IMR-90 (cell line): Measurements from ENCODE around the gene GCNA. TPM values are rescaled to one million over a fixed set of nuclear protein-coding genes. Genes with fewer than 3 reads are reported as not detected.

Experiments used
- ATAC-seq: fragments of 200-7000 bp; cut with Tn5 transposase; 2 replicates; pipeline ENCODE4 v1.9.1; 2020; ENCODE audit warnings: low read depth, mild to moderate bottlenecking, moderate library complexity
- BruUV-seq: library from RNA; stranded (reverse); fragments of 400-500 nt; replicated peaks from 2 replicates; lab custom pipeline; 2021; lab: Mats Ljungman, UMichigan
- CTCF ChIA-PET: fragments of 300-600 bp; formaldehyde crosslinking; extraction: SDS; loops from one replicate; lab custom pipeline; 2021; ENCODE audit warnings: antibody characterized with exemption; lab: Yijun Ruan, JAX
- POLR2A ChIA-PET: fragments of 300-600 bp; sonication (Branson Sonifier 250); formaldehyde crosslinking; loops from one replicate; lab custom pipeline; 2022; ENCODE audit warnings: antibody characterized with exemption; ENCODE audit not compliant: unreplicated experiment; lab: Charles Lee
- DNase-seq: peaks from one replicate; pipeline ENCODE4 v3.0.0; 2013
- H2AFZ ChIP-seq: replicated peaks from 2 replicates; pipeline ENCODE3; 2013; ENCODE audit warnings: low read length, mild to moderate bottlenecking; ENCODE audit not compliant: poor library complexity
- H2AK5ac ChIP-seq: 2 replicates; pipeline ENCODE4 v1.6.1; 2013; ENCODE audit warnings: low read depth, low read length, inconsistent platforms
- H2AK9ac ChIP-seq: replicated peaks from 2 replicates; pipeline ENCODE3; 2013; ENCODE audit warnings: mild to moderate bottlenecking, low read depth, low read length, moderate library complexity; ENCODE audit not compliant: poor library complexity
- H2BK120ac ChIP-seq: 2 replicates; pipeline ENCODE4 v1.6.1; 2013; ENCODE audit warnings: low read depth, low read length, inconsistent platforms
- H2BK15ac ChIP-seq: 3 replicates; pipeline ENCODE4 v1.6.1; 2013; ENCODE audit warnings: low read depth, low read length, inconsistent platforms
- H2BK20ac ChIP-seq: 2 replicates; pipeline ENCODE4 v1.6.1; 2013; ENCODE audit warnings: low read depth, mild to moderate bottlenecking, inconsistent platforms, low read length, moderate library complexity
- H2BK5ac ChIP-seq: 2 replicates; pipeline ENCODE4 v1.6.1; 2013; ENCODE audit warnings: mild to moderate bottlenecking, low read depth, low read length, inconsistent platforms; ENCODE audit not compliant: poor library complexity, severe bottlenecking
- H3K14ac ChIP-seq: replicated peaks from 2 replicates; pipeline ENCODE4 v1.6.1; 2013; ENCODE audit warnings: low read depth, low read length, inconsistent platforms
- H3K18ac ChIP-seq: 2 replicates; pipeline ENCODE4 v1.6.1; 2013; ENCODE audit warnings: low read depth, low read length, control low read depth
- H3K23ac ChIP-seq: 2 replicates; pipeline ENCODE4 v1.6.1; 2013; ENCODE audit warnings: low read depth, low read length, inconsistent platforms
- H3K27ac ChIP-seq: 2 replicates; pipeline ENCODE4 v1.5.1; 2013; ENCODE audit warnings: mild to moderate bottlenecking, control low read depth, low read length; ENCODE audit not compliant: insufficient read depth
- H3K27me3 ChIP-seq: 2 replicates; pipeline ENCODE4 v1.6.1; 2013; ENCODE audit warnings: low read length; ENCODE audit not compliant: control insufficient read depth, insufficient read depth
- H3K36me3 ChIP-seq: 2 replicates; pipeline ENCODE4 v1.6.1; 2013; ENCODE audit warnings: low read length, mixed read lengths; ENCODE audit not compliant: control insufficient read depth, insufficient read depth
- H3K4ac ChIP-seq: 2 replicates; pipeline ENCODE4 v1.6.1; 2013; ENCODE audit warnings: low read depth, low read length, inconsistent platforms
- H3K4me1 ChIP-seq: 2 replicates; pipeline ENCODE4 v1.6.1; 2013; ENCODE audit warnings: low read length, mixed read lengths; ENCODE audit not compliant: control insufficient read depth, insufficient read depth
- H3K4me2 ChIP-seq: 2 replicates; pipeline ENCODE4 v1.6.1; 2013; ENCODE audit warnings: low read depth, mild to moderate bottlenecking, control low read depth, low read length, moderate library complexity
- H3K4me3 ChIP-seq: 2 replicates; pipeline ENCODE4 v1.5.1; 2013; ENCODE audit warnings: low read depth, mild to moderate bottlenecking, control low read depth, low read length, moderate library complexity; ENCODE audit not compliant: insufficient read depth
- H3K56ac ChIP-seq: 2 replicates; pipeline ENCODE4 v1.6.1; 2013; ENCODE audit warnings: low read length, inconsistent platforms; ENCODE audit not compliant: insufficient read depth; ENCODE audit errors: extremely low read depth
- H3K79me1 ChIP-seq, 2 experiments: 2 replicates each; pipeline ENCODE4 v1.6.1; 2013; ENCODE audit warnings: low read length in 2 of 2, inconsistent platforms in 1 of 2, low read depth in 1 of 2
- H3K9ac ChIP-seq: 2 replicates; pipeline ENCODE4 v1.6.1; 2013; ENCODE audit warnings: low read depth, low read length, control low read depth
- H3K9me1 ChIP-seq: 2 replicates; pipeline ENCODE4 v1.6.1; 2013; ENCODE audit warnings: low read length, inconsistent platforms; ENCODE audit not compliant: insufficient read depth
- H3K9me3 ChIP-seq: 2 replicates; pipeline ENCODE4 v1.6.1; 2013; ENCODE audit warnings: low read length; ENCODE audit not compliant: control insufficient read depth, insufficient read depth
- H4K20me1 ChIP-seq: 2 replicates; pipeline ENCODE4 v1.6.1; 2013; ENCODE audit warnings: low read length, inconsistent platforms; ENCODE audit not compliant: insufficient read depth
- H4K5ac ChIP-seq: 2 replicates; pipeline ENCODE4 v1.6.1; 2013; ENCODE audit warnings: mild to moderate bottlenecking, low read depth, low read length, control low read depth
- H4K8ac ChIP-seq, 2 experiments: 2 replicates each; pipeline ENCODE4 v1.6.1; 2013; ENCODE audit warnings: low read depth in 2 of 2, low read length in 2 of 2, control low read depth in 1 of 2, inconsistent platforms in 1 of 2
- H4K91ac ChIP-seq: 2 replicates; pipeline ENCODE4 v1.6.1; 2013; ENCODE audit warnings: low read depth, low read length, inconsistent platforms; ENCODE audit not compliant: insufficient read depth
- CHD1 ChIP-seq: IDR thresholded peaks from 2 replicates; pipeline ENCODE4 v1.6.1; 2012; ENCODE audit warnings: low read depth, low read length, improper control_type of control experiment
- MAFK ChIP-seq: IDR thresholded peaks from 2 replicates; pipeline ENCODE4 v1.6.1; 2012; ENCODE audit warnings: low read depth, low read length, improper control_type of control experiment
- MAZ ChIP-seq: IDR thresholded peaks from 2 replicates; pipeline ENCODE4 v1.6.1; 2012; ENCODE audit warnings: low read depth, mild to moderate bottlenecking, low read length, improper control_type of control experiment, moderate library complexity, borderline replicate concordance
- RAD21 ChIP-seq: IDR thresholded peaks from 2 replicates; pipeline ENCODE4 v1.6.1; 2012; ENCODE audit warnings: low read length, improper control_type of control experiment
- RCOR1 ChIP-seq: IDR thresholded peaks from 2 replicates; pipeline ENCODE4 v1.6.1; 2012; ENCODE audit warnings: mild to moderate bottlenecking, low read length, improper control_type of control experiment; ENCODE audit not compliant: insufficient replicate concordance
- RFX5 ChIP-seq: IDR thresholded peaks from 2 replicates; pipeline ENCODE4 v1.8.0; 2012; ENCODE audit warnings: low read depth, mild to moderate bottlenecking, low read length, moderate library complexity
- USF2 ChIP-seq: fragments of 150-350 bp; IDR thresholded peaks from 2 replicates; pipeline ENCODE4 v1.6.1; 2017; ENCODE audit warnings: mild to moderate bottlenecking, antibody characterized with exemption, low read length, low read depth
- WGBS, 2 experiments: methylation state at CpG; one replicate each; pipeline versions ENCODE4 v1.1.5 to v1.1.7; 2013; ENCODE audit warnings: missing lambda C conversion rate in 2 of 2; ENCODE audit not compliant: insufficient read length in 1 of 2; ENCODE audit errors: extremely low coverage in 2 of 2; 5-methylcytosine and 5-hydroxymethylcytosine counted together
- dilution Hi-C: fragments of 300-500 bp; cut with HindIII; formaldehyde crosslinking; loops from one replicate; pipeline ENCODE4 v1.14.3; 2018; ENCODE audit warnings: low sequenced_read_pairs; ENCODE audit not compliant: unreplicated experiment
- in situ Hi-C: fragments of 300-500 bp; cut with MboI; formaldehyde crosslinking; loops from 3 replicates; pipeline ENCODE4 v1.14.3; 2019; ENCODE audit warnings: low sequenced_read_pairs, inconsistent platforms, mixed read lengths
- intact Hi-C: fragments of 100-400 bp; cut with micrococcal nuclease; formaldehyde crosslinking; loops from 2 replicates; pipeline ENCODE4 v1.10.0; 2022
- polyA plus RNA-seq, 3 experiments: library from polyadenylated mRNA; depleted of rRNA; stranded (reverse); fragments of >200 nt; gene quantifications; 2 replicates each; pipeline ENCODE4 v1.2.3, GENCODE V29; 2012; ENCODE audit warnings: low replicate concordance in 1 of 3
- total RNA-seq: library from RNA; depleted of rRNA; stranded (reverse); fragments of >200 nt; gene quantifications from 2 replicates; pipeline ENCODE4 v1.2.3, GENCODE V29; 2012
- TF ChIP-seq, protein P1 (sequence below): fragments of 150-350 bp; IDR thresholded peaks from 2 replicates; pipeline ENCODE4 v1.6.1; 2016; ENCODE audit warnings: low read depth, mild to moderate bottlenecking, low read length, moderate library complexity, borderline replicate concordance
- TF ChIP-seq, protein P2 (sequence below): conservative IDR thresholded peaks from 2 replicates; pipeline ENCODE4 v1.5.1; 2012; ENCODE audit warnings: mild to moderate bottlenecking, low read depth, low read length, improper control_type of control experiment

The GCNA gene
- total and polyA plus RNA-seq, 2 of the 4 experiments (the other 2 are of a cell fraction): 0.90 to 1.3 TPM

- Histone ChIP-seq H3K56ac (no peak overlapping the region), H3K23ac (no peak overlapping the region), H2AK5ac (no peak overlapping the region), H3K9ac (no peak overlapping the region), H3K4me3 (no peak overlapping the region), H3K79me1 (no peaks in the 10 kb centered on the region), H4K91ac (no peak overlapping the region), H4K5ac (no peak overlapping the region), H2BK15ac (no peak overlapping the region), H3K27ac (no peak overlapping the region), H3K14ac (no peak overlapping the region), H4K8ac (no peak overlapping the region), H3K18ac (no peak overlapping the region), H3K4me2 (no peak overlapping the region), H3K27me3 (peaks cover 4% of the 10 kb centered on the region), H3K9me1 (no peaks in the 10 kb centered on the region), H2BK120ac (no peak overlapping the region), H4K20me1 (no peaks in the 10 kb centered on the region), H2AFZ (no peak overlapping the region), H3K36me3 (peaks cover 41% of the 10 kb centered on the region), H3K4ac (no peak overlapping the region), H3K9me3 (peaks cover 13% of the 10 kb centered on the region), H2BK20ac (no peak overlapping the region), H2AK9ac (no peak overlapping the region), H3K4me1 (no peaks in the 10 kb centered on the region), H2BK5ac (no peak overlapping the region)
- intact Hi-C loops (no loop called here), dilution Hi-C loops (no loop called here), in situ Hi-C loops (no loop called here)
- no TSS peak for BruUV-seq
- 80% methylated on average over 1 of the region's 2 CpGs; no CpG with 5 or more reads in 1 of the 2 experiments for WGBS, 2 experiments
- no peak for TF ChIP-seq MAFK
- no peak for TF ChIP-seq RCOR1
- no peak for TF ChIP-seq CHD1
- TF ChIP-seq RAD21: no peak
- no peak for TF ChIP-seq MAZ
- TF ChIP-seq RFX5: no peak
- TF ChIP-seq, protein P1, sequence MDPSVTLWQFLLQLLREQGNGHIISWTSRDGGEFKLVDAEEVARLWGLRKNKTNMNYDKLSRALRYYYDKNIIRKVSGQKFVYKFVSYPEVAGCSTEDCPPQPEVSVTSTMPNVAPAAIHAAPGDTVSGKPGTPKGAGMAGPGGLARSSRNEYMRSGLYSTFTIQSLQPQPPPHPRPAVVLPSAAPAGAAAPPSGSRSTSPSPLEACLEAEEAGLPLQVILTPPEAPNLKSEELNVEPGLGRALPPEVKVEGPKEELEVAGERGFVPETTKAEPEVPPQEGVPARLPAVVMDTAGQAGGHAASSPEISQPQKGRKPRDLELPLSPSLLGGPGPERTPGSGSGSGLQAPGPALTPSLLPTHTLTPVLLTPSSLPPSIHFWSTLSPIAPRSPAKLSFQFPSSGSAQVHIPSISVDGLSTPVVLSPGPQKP: no peak
- TF ChIP-seq, protein P2, sequence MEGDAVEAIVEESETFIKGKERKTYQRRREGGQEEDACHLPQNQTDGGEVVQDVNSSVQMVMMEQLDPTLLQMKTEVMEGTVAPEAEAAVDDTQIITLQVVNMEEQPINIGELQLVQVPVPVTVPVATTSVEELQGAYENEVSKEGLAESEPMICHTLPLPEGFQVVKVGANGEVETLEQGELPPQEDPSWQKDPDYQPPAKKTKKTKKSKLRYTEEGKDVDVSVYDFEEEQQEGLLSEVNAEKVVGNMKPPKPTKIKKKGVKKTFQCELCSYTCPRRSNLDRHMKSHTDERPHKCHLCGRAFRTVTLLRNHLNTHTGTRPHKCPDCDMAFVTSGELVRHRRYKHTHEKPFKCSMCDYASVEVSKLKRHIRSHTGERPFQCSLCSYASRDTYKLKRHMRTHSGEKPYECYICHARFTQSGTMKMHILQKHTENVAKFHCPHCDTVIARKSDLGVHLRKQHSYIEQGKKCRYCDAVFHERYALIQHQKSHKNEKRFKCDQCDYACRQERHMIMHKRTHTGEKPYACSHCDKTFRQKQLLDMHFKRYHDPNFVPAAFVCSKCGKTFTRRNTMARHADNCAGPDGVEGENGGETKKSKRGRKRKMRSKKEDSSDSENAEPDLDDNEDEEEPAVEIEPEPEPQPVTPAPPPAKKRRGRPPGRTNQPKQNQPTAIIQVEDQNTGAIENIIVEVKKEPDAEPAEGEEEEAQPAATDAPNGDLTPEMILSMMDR: no peak
- TF ChIP-seq USF2: no peak
- ATAC-seq (no peak), DNase-seq (no peak)
- CTCF ChIA-PET: no interaction called here
- POLR2A ChIA-PET: no interaction called here
Measured at GRCh38 chrX:71607488-71607887, 29.3 kb downstream of the GCNA start.
